ENCODE data around the gene TEDC1. TPM values are rescaled to one million over a fixed set of nuclear protein-coding genes. Genes with fewer than 3 reads are reported as not detected.

TEDC1 gene
- polyA plus RNA-seq, 1 donor (not counting 4 experiments of a cell fraction or from before 2014, with no cell fraction given): 5.0 TPM

DNA sequence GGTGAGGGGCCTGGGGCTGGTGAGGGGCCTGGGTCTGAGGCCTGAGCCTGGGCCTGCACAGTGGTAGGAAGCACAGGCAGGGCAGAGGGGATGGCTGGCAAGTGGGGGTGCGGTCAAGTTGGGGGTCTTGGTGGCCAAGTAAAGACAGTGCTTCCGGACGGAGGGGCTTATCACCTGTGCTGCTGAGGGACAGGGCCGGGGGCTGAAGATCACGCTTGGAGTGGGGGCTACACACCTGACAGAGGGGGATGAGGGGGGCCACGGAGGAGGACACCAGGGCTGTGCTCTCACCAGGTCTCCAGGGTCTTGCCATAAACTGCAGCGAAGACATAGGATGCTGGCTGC is 12.2 kb downstream of the TEDC1 start:
- no peaks in the 10 kb centered on the region for H3K36me3 ChIP-seq (ENCODE audit: control insufficient read depth in 2 of 2, extremely low read depth in 1 of 2, insufficient read depth in 2 of 2, low read length in 2 of 2)
- no peak overlapping the region for H3K27ac ChIP-seq (ENCODE audit: control insufficient read depth, insufficient read depth, low read length)
- FAIRE-seq (no peak), DNase-seq (ENCODE audit: low read depth, low spot score) (no peak)
- TF ChIP-seq EZH2 (IDR thresholded peaks at IDR 0.05; ENCODE audit: low read length) (no peak), CTCF (optimal IDR thresholded peaks at IDR 0.05 in 1 of 3, IDR thresholded peaks at IDR 0.05 in 1 of 3, conservative IDR thresholded peaks at IDR 0.05 in 1 of 3; ENCODE audit: extremely low read depth in 1 of 3, insufficient read depth in 2 of 3, low read length in 3 of 3) (no peak)
- H3K9me1 ChIP-seq (ENCODE audit: control insufficient read depth, extremely low read depth, insufficient read depth, low read length): no peaks in the 10 kb centered on the region
- no peak overlapping the region for H2AFZ ChIP-seq (ENCODE audit: control insufficient read depth, low read length)
- no peaks in the 10 kb centered on the region for H3K79me2 ChIP-seq (ENCODE audit: control insufficient read depth, insufficient read depth, low read length)
- H3K9ac ChIP-seq (ENCODE audit: control insufficient read depth, extremely low read depth, insufficient read depth, low read length): no peak overlapping the region
- no peak overlapping the region for H3K4me3 ChIP-seq (ENCODE audit: control insufficient read depth in 2 of 3, extremely low read depth in 1 of 3, insufficient read depth in 2 of 3, low read depth in 1 of 3, low read length in 3 of 3)
- dilution Hi-C loops (cut with MboI; ENCODE audit: extremely low pct_ligation_motif_present, low sequenced_read_pairs): no loop called here
- H3K9me3 ChIP-seq (ENCODE audit: control insufficient read depth, low read depth, low read length): no peaks in the 10 kb centered on the region
- H3K4me2 ChIP-seq (ENCODE audit: control insufficient read depth, extremely low read depth, insufficient read depth, low read depth, low read length): no peak overlapping the region
- H3K4me1 ChIP-seq (ENCODE audit: control insufficient read depth, extremely low read depth, insufficient read depth, low read length): peaks cover 6% of the 10 kb centered on the region
- no peaks in the 10 kb centered on the region for H3K27me3 ChIP-seq (ENCODE audit: control insufficient read depth, extremely low read depth, insufficient read depth, low read length)
- no peaks in the 10 kb centered on the region for H4K20me1 ChIP-seq (ENCODE audit: control insufficient read depth, extremely low read depth, insufficient read depth, low read length)

DNA sequence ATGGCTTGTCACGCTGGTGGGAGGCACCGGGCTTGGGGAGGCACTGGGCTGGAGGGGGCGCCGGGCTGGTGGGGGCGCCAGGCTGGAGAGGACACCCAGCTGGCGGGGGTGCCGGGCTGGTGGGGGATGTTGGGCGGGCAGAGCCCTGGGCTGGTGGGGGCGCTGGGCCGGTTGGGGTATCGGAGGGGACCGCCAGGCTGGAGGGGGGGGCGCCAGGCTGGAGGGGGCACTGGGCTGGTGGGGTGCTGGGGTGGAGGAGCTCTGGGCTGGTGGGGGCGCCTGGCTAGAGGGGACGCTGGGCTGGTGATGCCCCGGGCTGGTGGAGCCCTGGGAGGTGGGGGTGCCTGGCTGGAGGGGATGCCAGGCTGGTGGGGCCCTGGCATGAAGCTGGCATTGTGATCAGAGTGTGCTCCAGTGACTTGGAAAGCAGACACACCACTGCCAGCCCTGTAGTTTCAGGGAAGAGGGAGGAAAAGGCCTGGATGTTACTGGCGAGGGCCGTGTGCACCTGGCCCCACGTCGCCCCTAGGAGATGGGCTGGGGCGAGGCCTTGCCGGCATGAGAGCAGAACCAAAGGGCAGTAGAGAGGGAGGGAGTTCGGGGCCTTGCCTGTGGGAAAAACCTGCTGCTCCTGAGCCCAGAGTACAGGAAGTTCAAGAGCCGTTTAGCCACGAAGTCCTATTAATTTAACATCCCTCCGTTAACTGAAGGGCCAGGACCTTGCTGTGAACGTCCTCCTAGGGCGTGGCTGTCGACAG is 13.1 kb downstream of the TEDC1 start:
- H3K9ac ChIP-seq (ENCODE audit: control insufficient read depth, extremely low read depth, insufficient read depth, low read length): no peak overlapping the region
- DNase-seq (ENCODE audit: low read depth, low spot score): no peak
- no peaks in the 10 kb centered on the region for H3K27me3 ChIP-seq (ENCODE audit: control insufficient read depth, extremely low read depth, insufficient read depth, low read length)
- H3K4me3 ChIP-seq (ENCODE audit: control insufficient read depth in 2 of 3, extremely low read depth in 1 of 3, insufficient read depth in 2 of 3, low read depth in 1 of 3, low read length in 3 of 3): no peak overlapping the region
- dilution Hi-C loops (cut with MboI; ENCODE audit: extremely low pct_ligation_motif_present, low sequenced_read_pairs): no loop called here
- H4K20me1 ChIP-seq (ENCODE audit: control insufficient read depth, extremely low read depth, insufficient read depth, low read length): no peaks in the 10 kb centered on the region
- H3K79me2 ChIP-seq (ENCODE audit: control insufficient read depth, insufficient read depth, low read length): no peaks in the 10 kb centered on the region
- H2AFZ ChIP-seq (ENCODE audit: control insufficient read depth, low read length): no peak overlapping the region
- no peaks in the 10 kb centered on the region for H3K9me3 ChIP-seq (ENCODE audit: control insufficient read depth, low read depth, low read length)
- H3K4me1 ChIP-seq (ENCODE audit: control insufficient read depth, extremely low read depth, insufficient read depth, low read length): peaks cover 4% of the 10 kb centered on the region
- H3K36me3 ChIP-seq (ENCODE audit: control insufficient read depth in 2 of 2, extremely low read depth in 1 of 2, insufficient read depth in 2 of 2, low read length in 2 of 2): no peaks in the 10 kb centered on the region
- no peaks in the 10 kb centered on the region for H3K9me1 ChIP-seq (ENCODE audit: control insufficient read depth, extremely low read depth, insufficient read depth, low read length)
- TF ChIP-seq EZH2 (IDR thresholded peaks at IDR 0.05; ENCODE audit: low read length): no peak
- TF ChIP-seq CTCF (optimal IDR thresholded peaks at IDR 0.05 in 1 of 3, IDR thresholded peaks at IDR 0.05 in 1 of 3, conservative IDR thresholded peaks at IDR 0.05 in 1 of 3; ENCODE audit: extremely low read depth in 1 of 3, insufficient read depth in 2 of 3, low read length in 3 of 3): no peak
- H3K27ac ChIP-seq (ENCODE audit: control insufficient read depth, insufficient read depth, low read length): no peak overlapping the region
- no peak for FAIRE-seq
- no peak overlapping the region for H3K4me2 ChIP-seq (ENCODE audit: control insufficient read depth, extremely low read depth, insufficient read depth, low read depth, low read length)

All from keratinocyte (primary cell).